Measurements from ENCODE around the gene AGMAT. TPM values are rescaled to one million over a fixed set of nuclear protein-coding genes. Genes with fewer than 3 reads are reported as not detected.

Gene AGMAT
- polyA plus RNA-seq, 4 donors: 21.0 to 35.8 (median 34.3) TPM

GRCh38 chr1:15570861-15571260, 14.0 kb downstream of the AGMAT start:
- DNase-seq (ENCODE audit: low read depth in 4 of 4, low spot score in 2 of 4): no peak

- no peak for DNase-seq (ENCODE audit: low read depth in 4 of 4, low spot score in 2 of 4)
Observed at GRCh38 chr1:15568387-15569073, 16.3 kb downstream of the AGMAT start.

GRCh38 chr1:15559189-15559810, 25.6 kb downstream of the AGMAT start:
- DNase-seq (ENCODE audit: low read depth in 4 of 4, low spot score in 2 of 4): peak in 1 of 4 donors; percentile 12

- no peak for DNase-seq (ENCODE audit: low read depth in 4 of 4, low spot score in 2 of 4)
Observed at GRCh38 chr1:15558516-15558915, 26.3 kb downstream of the AGMAT start.

GRCh38 chr1:15557594-15557993, 27.3 kb downstream of the AGMAT start:
- no peak for DNase-seq (ENCODE audit: low read depth in 4 of 4, low spot score in 2 of 4)

- no peak for DNase-seq (ENCODE audit: low read depth in 4 of 4, low spot score in 2 of 4)
Observed at GRCh38 chr1:15557008-15557407, 27.8 kb downstream of the AGMAT start.

GRCh38 chr1:15550573-15550972, 34.3 kb downstream of the AGMAT start:
- no peak for DNase-seq (ENCODE audit: low read depth in 4 of 4, low spot score in 2 of 4)

- DNase-seq (ENCODE audit: low read depth in 4 of 4, low spot score in 2 of 4): no peak
Observed at GRCh38 chr1:15546641-15547040, 38.2 kb downstream of the AGMAT start.

GRCh38 chr1:15543589-15544568, 41.0 kb downstream of the AGMAT start:
- no peak for DNase-seq (ENCODE audit: low read depth in 4 of 4, low spot score in 2 of 4)

GRCh38 chr1:15543251-15543588, 41.6 kb downstream of the AGMAT start:
- no peak for DNase-seq (ENCODE audit: low read depth in 4 of 4, low spot score in 2 of 4)

- DNase-seq (ENCODE audit: low read depth in 4 of 4, low spot score in 2 of 4): no peak
Observed at GRCh38 chr1:15542388-15543250, 42.2 kb downstream of the AGMAT start.

- DNase-seq (ENCODE audit: low read depth in 4 of 4, low spot score in 2 of 4): no peak
Observed at GRCh38 chr1:15541231-15541792, 43.5 kb downstream of the AGMAT start.

- no peak for DNase-seq (ENCODE audit: low read depth in 4 of 4, low spot score in 2 of 4)
Observed at GRCh38 chr1:15540186-15540585, 44.7 kb downstream of the AGMAT start.

- DNase-seq (ENCODE audit: low read depth in 4 of 4, low spot score in 2 of 4): no peak
Observed at GRCh38 chr1:15538771-15539170, 46.1 kb downstream of the AGMAT start.

- DNase-seq (ENCODE audit: low read depth in 4 of 4, low spot score in 2 of 4): no peak
Observed at GRCh38 chr1:15531682-15532081, 53.2 kb downstream of the AGMAT start.

GRCh38 chr1:15531003-15531402, 53.8 kb downstream of the AGMAT start:
- no peak for DNase-seq (ENCODE audit: low read depth in 4 of 4, low spot score in 2 of 4)

- DNase-seq (ENCODE audit: low read depth in 4 of 4, low spot score in 2 of 4): peak; percentile 98 to 100 (median 99)
Observed at GRCh38 chr1:15526490-15527339, 58.1 kb downstream of the AGMAT start, which contains the start of gene DNAJC16. Gene DNAJC16, plus strand, starts transcription at chr1:15526848. Its CDS starts 2,258 bp downstream, at chr1:15529106.

- no peak for DNase-seq (ENCODE audit: low read depth in 4 of 4, low spot score in 2 of 4)
Observed at GRCh38 chr1:15526021-15526489, 58.8 kb downstream of the AGMAT start.

All from left renal cortex interstitium (tissue), 4 donors.